ENCODE measurements around the gene SRMS. TPM values are rescaled to one million over a fixed set of nuclear protein-coding genes. Genes with fewer than 3 reads are reported as not detected.

Gene SRMS, protein sequence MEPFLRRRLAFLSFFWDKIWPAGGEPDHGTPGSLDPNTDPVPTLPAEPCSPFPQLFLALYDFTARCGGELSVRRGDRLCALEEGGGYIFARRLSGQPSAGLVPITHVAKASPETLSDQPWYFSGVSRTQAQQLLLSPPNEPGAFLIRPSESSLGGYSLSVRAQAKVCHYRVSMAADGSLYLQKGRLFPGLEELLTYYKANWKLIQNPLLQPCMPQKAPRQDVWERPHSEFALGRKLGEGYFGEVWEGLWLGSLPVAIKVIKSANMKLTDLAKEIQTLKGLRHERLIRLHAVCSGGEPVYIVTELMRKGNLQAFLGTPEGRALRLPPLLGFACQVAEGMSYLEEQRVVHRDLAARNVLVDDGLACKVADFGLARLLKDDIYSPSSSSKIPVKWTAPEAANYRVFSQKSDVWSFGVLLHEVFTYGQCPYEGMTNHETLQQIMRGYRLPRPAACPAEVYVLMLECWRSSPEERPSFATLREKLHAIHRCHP
- total RNA-seq, result not detected in 2 replicates

DNA sequence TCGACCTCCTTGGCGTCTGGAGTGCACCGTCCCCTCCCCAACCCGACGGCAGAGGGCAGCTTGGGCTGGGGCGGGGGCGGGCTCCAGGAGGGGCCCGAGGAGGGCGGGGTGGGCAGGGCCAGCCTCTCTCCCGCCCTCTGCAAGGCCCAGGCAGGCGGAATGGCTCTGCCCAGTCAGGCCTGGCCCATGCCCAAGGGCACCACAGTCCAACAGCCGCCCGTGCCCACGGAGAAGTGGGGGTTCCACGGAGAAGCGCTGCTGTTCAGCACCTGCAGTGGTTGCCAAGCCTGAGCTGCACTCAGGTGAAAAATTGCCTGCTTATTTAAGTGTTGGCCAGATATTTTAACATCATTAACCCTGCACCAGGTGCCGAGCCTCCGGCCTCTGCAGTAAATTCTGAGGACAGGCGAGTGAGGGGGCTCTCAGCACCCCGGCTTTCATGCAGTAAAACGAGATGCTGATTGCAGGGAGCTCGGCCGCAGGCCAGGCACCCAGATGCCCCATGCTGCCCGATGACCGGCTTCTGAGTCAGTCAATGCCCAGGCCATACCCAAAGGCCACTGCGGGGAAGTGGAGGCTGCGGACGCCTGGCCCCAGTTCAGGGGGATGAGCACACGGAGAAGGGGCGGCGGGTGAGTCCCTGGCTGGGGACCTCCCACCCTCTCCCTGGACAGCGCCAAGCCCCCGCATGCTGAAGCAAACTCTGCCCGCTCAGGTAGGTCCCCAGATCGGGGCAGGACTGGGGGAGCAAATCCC is at the start of gene SRMS:
TSS of gene SRMS (minus strand) at position 25 of the 756 bp plus-strand sequence. CDS start 286 bp downstream, outside the sequence.

DNA sequence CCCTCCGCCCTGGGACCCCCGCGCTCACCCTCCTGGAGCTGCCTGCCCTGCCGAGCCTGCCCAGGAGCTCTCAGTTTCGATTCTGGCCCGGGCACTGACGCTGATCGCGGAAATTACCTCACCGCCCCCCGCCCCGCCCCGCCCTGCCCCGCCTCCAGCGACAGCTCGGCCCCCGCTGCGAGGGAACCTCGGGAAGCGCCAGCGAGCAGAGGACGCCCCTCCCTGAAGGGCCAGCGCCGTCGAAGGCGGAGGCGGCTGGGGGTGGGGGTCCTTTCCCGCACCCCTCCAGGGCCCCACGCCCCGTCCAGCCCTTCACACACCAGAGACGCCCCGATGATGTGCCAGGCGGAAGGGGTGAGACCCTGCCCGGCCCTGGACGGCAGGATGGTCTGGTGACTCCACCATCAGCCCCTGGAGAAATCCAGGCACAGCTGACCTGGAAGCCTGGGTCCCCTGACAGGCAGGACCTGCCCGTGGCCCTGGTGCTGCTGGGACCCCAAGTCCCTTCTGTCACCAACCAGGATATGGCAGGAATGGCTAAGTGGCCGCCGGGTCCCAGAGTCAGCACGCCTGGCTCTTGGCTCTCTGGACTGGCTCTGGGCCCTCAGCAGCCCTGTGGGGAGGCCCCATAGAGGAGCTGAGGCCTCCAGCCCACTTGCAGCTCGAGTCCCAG is 26.7 kb upstream of the SRMS start, which contains the start of gene HELZ2:
TSS of gene HELZ2 (minus strand) at position 84 of the 673 bp plus-strand sequence. CDS start 1,854 bp downstream, outside the sequence.

DNA sequence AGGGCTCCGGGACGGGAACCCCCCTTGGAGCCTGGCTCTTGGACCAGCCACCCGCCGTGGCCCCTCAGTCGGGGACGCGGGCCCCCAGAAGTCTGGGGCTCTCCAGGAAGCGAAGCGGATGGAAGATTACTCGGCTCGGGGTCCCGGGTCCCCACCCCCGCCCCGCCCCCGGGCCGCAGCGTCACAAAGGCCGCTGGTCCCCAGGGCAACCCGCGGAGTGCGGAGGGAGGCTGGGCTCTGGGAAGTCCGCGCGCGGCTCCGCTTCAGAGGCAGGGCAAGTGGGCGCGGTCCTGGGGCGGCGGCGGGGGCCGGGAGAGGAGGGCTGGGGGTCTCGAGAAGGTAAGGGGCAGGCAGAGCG is 6.4 kb upstream of the SRMS start, which contains the start of gene FNDC11:
TSS of gene FNDC11 (plus strand) at position 227 of the 358 bp plus-strand sequence. CDS start 1,505 bp downstream, outside the sequence.

DNA sequence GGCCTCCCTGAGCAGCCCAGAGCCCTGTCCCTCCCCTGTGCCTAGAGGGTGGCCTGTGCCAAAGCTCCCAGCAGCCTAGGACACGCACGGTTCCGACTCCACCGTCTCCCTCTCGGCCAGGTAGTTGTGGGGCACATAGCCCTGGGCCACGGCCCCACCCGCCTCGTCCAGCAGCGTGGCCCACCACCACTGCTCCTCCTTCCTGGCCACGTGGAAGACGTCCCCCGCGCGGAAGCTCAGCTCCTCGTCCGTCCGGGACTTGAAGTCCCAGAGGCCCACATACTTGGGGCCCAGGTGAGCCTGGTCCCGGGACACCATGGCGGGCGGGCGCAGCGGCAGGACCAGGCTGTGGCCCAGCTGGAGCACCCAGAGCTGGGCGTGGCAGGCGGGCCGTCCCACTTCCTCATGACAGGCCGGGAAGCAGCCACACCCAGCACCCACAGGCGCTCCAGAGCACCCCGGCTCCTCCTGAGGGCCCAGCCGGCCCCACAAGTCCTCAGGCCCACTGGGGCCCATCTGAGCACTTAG is 10.5 kb downstream of the SRMS start, which contains the start of gene PTK6:
TSS of gene PTK6 (minus strand) at position 380 of the 528 bp plus-strand sequence. CDS start at position 318, 62 bp downstream.

DNA sequence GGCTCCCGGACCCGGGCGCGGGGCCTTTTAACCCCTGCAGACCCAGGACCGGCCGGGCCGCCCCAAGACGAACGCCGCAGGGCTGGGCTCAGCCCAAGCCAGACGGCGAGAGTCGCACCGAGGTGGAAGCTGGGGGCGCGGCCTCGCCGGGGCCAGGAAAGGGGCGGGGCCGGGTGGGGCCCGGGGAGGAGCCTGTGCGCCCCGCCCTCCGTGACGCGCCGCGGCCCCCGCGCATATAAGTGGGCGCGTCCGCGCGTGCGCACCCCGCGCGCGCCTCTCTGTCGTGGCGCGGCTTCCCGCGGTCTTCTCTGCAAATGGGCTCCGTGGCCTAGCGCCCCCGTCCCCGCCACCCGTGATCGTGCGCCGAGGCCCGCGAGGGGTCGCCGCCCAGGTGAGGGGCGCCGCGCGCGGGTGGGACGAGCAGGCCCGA is 27.0 kb downstream of the SRMS start, which contains the start of gene PPDPF:
TSS of gene PPDPF (plus strand) at position 262 of the 430 bp plus-strand sequence. CDS start 544 bp downstream, outside the sequence.

DNA sequence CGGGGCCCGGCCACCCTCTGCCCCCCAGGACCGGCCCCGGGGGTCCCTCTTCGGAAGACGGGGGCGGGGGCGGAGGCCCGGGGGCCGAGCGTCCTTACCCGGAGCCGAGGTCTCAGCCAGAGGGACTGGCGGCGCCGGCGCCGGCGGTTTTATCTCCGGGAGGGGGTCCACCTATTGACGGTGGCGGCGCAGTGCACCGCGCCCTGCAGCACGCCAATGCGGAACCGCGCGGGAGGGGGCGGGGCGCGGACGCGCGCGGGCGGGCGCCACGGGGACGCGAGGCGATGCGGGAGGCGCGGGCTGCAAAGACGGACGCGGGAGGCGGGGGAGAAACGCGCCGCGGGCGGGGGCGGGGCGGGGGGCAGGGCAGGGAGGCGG is 48.6 kb downstream of the SRMS start, which contains the start of gene EEF1A2:
TSS of gene EEF1A2 (minus strand) at position 124 of the 378 bp plus-strand sequence. CDS start 1,320 bp downstream, outside the sequence.

Other genes with a start within 250 kb of the SRMS start
- gene CHRNA4, start 186.4 kb downstream of the SRMS start, total RNA-seq, result not detected in 2 replicates
- not detected in 2 replicates for gene KCNQ2, start 75.1 kb downstream of the SRMS start, total RNA-seq
- 0.06 and 0.13 TPM in 2 replicates for gene EEF1A2, start 48.7 kb downstream of the SRMS start, total RNA-seq
- gene PPDPF, start 27.0 kb downstream of the SRMS start, total RNA-seq, result 31.3 and 33.0 TPM in 2 replicates
- gene PTK6, start 10.4 kb downstream of the SRMS start, total RNA-seq, result 0.12 and 0.13 TPM in 2 replicates
- gene FNDC11, start 6.4 kb upstream of the SRMS start, total RNA-seq, result 0.12 and 0.13 TPM in 2 replicates
- 27.6 and 32.0 TPM in 2 replicates for gene HELZ2, start 26.5 kb upstream of the SRMS start, total RNA-seq
- gene GMEB2, start 79.4 kb upstream of the SRMS start, total RNA-seq, result 8.4 and 8.5 TPM in 2 replicates
- gene STMN3, start 105.7 kb upstream of the SRMS start, total RNA-seq, result 13.7 and 22.9 TPM in 2 replicates
- 12.4 and 15.7 TPM in 2 replicates for gene RTEL1, start 110.6 kb upstream of the SRMS start, total RNA-seq
- 4.5 and 7.0 TPM in 2 replicates for gene TNFRSF6B, start 148.9 kb upstream of the SRMS start, total RNA-seq
- 44.7 and 53.4 TPM in 2 replicates for gene ARFRP1, start 160.2 kb upstream of the SRMS start, total RNA-seq
- 15.8 and 22.3 TPM in 2 replicates for gene ZGPAT, start 160.3 kb upstream of the SRMS start, total RNA-seq
- 2.1 TPM in 2 replicates for gene LIME1, start 188.9 kb upstream of the SRMS start, total RNA-seq
- gene SLC2A4RG, start 192.0 kb upstream of the SRMS start, total RNA-seq, result 19.3 and 21.5 TPM in 2 replicates